Hepatocyte (in vitro differentiated cells): ENCODE measurements around the gene RTN4RL2. TPM values are rescaled to one million over a fixed set of nuclear protein-coding genes. Genes with fewer than 3 reads are reported as not detected.

Experiments
- DNase-seq: peaks from one replicate; pipeline ENCODE4 v3.0.0-alpha.2; 2016; ENCODE audit warnings: low spot score
- H2AFZ ChIP-seq: fragments of 200-600 bp; sonication (generic); 2 replicates; pipeline ENCODE4 v1.6.0; 2016; ENCODE audit warnings: antibody characterized with exemption, mild to moderate bottlenecking
- H3K27ac ChIP-seq: fragments of 200-600 bp; sonication (generic); 2 replicates; pipeline ENCODE4 v1.5.1; 2016; ENCODE audit warnings: mild to moderate bottlenecking
- H3K27me3 ChIP-seq: fragments of 200-600 bp; sonication (generic); 2 replicates; pipeline ENCODE4 v1.6.1; 2016
- H3K36me3 ChIP-seq: fragments of 200-600 bp; sonication (generic); replicated peaks from 2 replicates; pipeline ENCODE4 v1.5.1; 2016; ENCODE audit warnings: low read depth; ENCODE audit not compliant: insufficient read depth
- H3K4me1 ChIP-seq: fragments of 200-600 bp; sonication (generic); 2 replicates; pipeline ENCODE4 v1.5.1; 2016; ENCODE audit warnings: mild to moderate bottlenecking, moderate library complexity; ENCODE audit not compliant: insufficient read depth
- H3K4me2 ChIP-seq: fragments of 200-600 bp; sonication (generic); 2 replicates; pipeline ENCODE4 v1.6.0; 2016
- H3K4me3 ChIP-seq: fragments of 200-600 bp; sonication (generic); 2 replicates; pipeline ENCODE4 v1.5.1; 2016; ENCODE audit warnings: mild to moderate bottlenecking
- H3K79me2 ChIP-seq: fragments of 200-600 bp; sonication (generic); 2 replicates; pipeline ENCODE4 v1.6.0; 2017; ENCODE audit warnings: mild to moderate bottlenecking
- H3K9me2 ChIP-seq: fragments of 200-600 bp; sonication (generic); replicated peaks from 2 replicates; pipeline ENCODE4 v1.6.0; 2017; ENCODE audit warnings: mild to moderate bottlenecking; ENCODE audit not compliant: insufficient read depth
- H3K9me3 ChIP-seq: fragments of 200-600 bp; sonication (generic); 2 replicates; pipeline ENCODE4 v1.5.1; 2016; ENCODE audit warnings: low read depth, mild to moderate bottlenecking
- H4K20me1 ChIP-seq: fragments of 200-600 bp; sonication (generic); 2 replicates; pipeline ENCODE4 v1.6.0; 2016; ENCODE audit warnings: mild to moderate bottlenecking; ENCODE audit not compliant: insufficient read depth, poor library complexity, severe bottlenecking
- EZH2 ChIP-seq: fragments of 200-600 bp; sonication (generic); IDR thresholded peaks from 2 replicates; pipeline ENCODE4 v1.6.1; 2016; ENCODE audit warnings: antibody characterized with exemption, mild to moderate bottlenecking, borderline replicate concordance
- EZH2phosphoT487 ChIP-seq: fragments of 200-600 bp; sonication (generic); IDR thresholded peaks from one replicate; pipeline ENCODE4 v1.6.1; 2018; ENCODE audit warnings: antibody characterized with exemption, mild to moderate bottlenecking, low read depth, moderate library complexity; ENCODE audit not compliant: unreplicated experiment, severe bottlenecking
- WGBS: methylation state at CpG from one replicate; pipeline ENCODE4 v1.1.6; 2016; ENCODE audit warnings: low lambda C conversion rate; ENCODE audit errors: missing lambda C conversion rate; 5-methylcytosine and 5-hydroxymethylcytosine counted together
- polyA plus RNA-seq: library from polyadenylated mRNA; unstranded; fragments of >200 nt; fragmentation: Nextera tagmentation; extraction: Ambion mirVana; gene quantifications from 2 replicates; pipeline ENCODE4 v1.2.1, GENCODE V29; 2016
- total RNA-seq: library from RNA; depleted of rRNA; stranded (reverse); fragments of >200 nt; gene quantifications from 2 replicates; pipeline ENCODE4 v1.2.3, GENCODE V29; 2014
- TF ChIP-seq, protein P1 (sequence below): fragments of 200-600 bp; sonication (generic); IDR thresholded peaks from 2 replicates; pipeline ENCODE4 v1.5.1; 2016; ENCODE audit warnings: antibody characterized with exemption, mild to moderate bottlenecking; ENCODE audit not compliant: poor library complexity

Gene RTN4RL2
- total and polyA plus RNA-seq, 2 experiments from 2014 or later = 2.4 to 10.6 TPM

- H3K27me3 ChIP-seq = peaks cover 74% of the 10 kb centered on the region
- H3K79me2 ChIP-seq = no peaks in the 10 kb centered on the region
- TF ChIP-seq, protein P1, sequence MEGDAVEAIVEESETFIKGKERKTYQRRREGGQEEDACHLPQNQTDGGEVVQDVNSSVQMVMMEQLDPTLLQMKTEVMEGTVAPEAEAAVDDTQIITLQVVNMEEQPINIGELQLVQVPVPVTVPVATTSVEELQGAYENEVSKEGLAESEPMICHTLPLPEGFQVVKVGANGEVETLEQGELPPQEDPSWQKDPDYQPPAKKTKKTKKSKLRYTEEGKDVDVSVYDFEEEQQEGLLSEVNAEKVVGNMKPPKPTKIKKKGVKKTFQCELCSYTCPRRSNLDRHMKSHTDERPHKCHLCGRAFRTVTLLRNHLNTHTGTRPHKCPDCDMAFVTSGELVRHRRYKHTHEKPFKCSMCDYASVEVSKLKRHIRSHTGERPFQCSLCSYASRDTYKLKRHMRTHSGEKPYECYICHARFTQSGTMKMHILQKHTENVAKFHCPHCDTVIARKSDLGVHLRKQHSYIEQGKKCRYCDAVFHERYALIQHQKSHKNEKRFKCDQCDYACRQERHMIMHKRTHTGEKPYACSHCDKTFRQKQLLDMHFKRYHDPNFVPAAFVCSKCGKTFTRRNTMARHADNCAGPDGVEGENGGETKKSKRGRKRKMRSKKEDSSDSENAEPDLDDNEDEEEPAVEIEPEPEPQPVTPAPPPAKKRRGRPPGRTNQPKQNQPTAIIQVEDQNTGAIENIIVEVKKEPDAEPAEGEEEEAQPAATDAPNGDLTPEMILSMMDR = no peak
- TF ChIP-seq EZH2phosphoT487 = no peak
- no peak for TF ChIP-seq EZH2
- H3K9me3 ChIP-seq = no peaks in the 10 kb centered on the region
- no peak overlapping the region for H3K4me2 ChIP-seq
- no peak overlapping the region for H3K4me3 ChIP-seq
- no peaks in the 10 kb centered on the region for H3K9me2 ChIP-seq
- WGBS = 75% methylated on average over 11 of the region's 11 CpGs
- peaks cover 14% of the 10 kb centered on the region for H3K4me1 ChIP-seq
- H4K20me1 ChIP-seq = no peaks in the 10 kb centered on the region
- H2AFZ ChIP-seq = no peak overlapping the region
- H3K36me3 ChIP-seq = no peaks in the 10 kb centered on the region
- no peak for DNase-seq
- H3K27ac ChIP-seq = no peak overlapping the region
These were observed 17.3 kb downstream of the RTN4RL2 start for GRCh38 chr11:57477507-57478189.

- Histone ChIP-seq H3K4me1 (peaks cover 20% of the 10 kb centered on the region), H3K4me2 (no peak overlapping the region), H3K9me3 (no peaks in the 10 kb centered on the region), H3K79me2 (no peaks in the 10 kb centered on the region), H3K36me3 (no peaks in the 10 kb centered on the region), H2AFZ (no peak overlapping the region), H4K20me1 (no peaks in the 10 kb centered on the region), H3K27ac (no peak overlapping the region), H3K9me2 (no peaks in the 10 kb centered on the region), H3K27me3 (peaks cover 75% of the 10 kb centered on the region), H3K4me3 (no peak overlapping the region)
- DNase-seq = no peak
- TF ChIP-seq EZH2phosphoT487 (no peak), EZH2 (no peak)
- TF ChIP-seq, protein P1 = no peak
- 68% methylated on average over 8 of the region's 11 CpGs for WGBS
These were observed 18.8 kb downstream of the RTN4RL2 start for GRCh38 chr11:57479021-57479663.

DNA sequence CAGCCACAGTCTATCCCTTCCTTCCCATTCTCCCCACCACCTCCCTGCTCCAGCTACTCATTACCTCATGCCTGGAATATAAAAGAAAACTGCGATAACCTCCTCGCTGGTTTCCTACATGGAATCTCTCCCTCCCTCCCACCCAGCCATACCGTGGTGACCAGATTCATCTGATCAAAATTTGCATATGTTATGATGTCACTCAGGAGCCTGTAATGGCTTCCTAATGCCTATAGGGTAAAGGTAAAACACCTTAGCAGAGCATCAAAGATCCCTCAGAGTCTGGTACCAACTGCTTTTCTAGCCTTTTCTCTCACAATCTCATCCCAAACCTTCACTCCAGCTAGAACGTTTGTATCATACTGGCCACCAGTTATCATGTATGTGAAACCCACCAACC, 19.6 kb downstream of the RTN4RL2 start:
- no peaks in the 10 kb centered on the region for H3K9me2 ChIP-seq
- H3K4me1 ChIP-seq = peaks cover 20% of the 10 kb centered on the region
- no peak for DNase-seq
- H3K27ac ChIP-seq = no peak overlapping the region
- peaks cover 75% of the 10 kb centered on the region for H3K27me3 ChIP-seq
- H3K79me2 ChIP-seq = no peaks in the 10 kb centered on the region
- no peaks in the 10 kb centered on the region for H4K20me1 ChIP-seq
- no peaks in the 10 kb centered on the region for H3K36me3 ChIP-seq
- H3K4me2 ChIP-seq = no peak overlapping the region
- TF ChIP-seq, protein P1 = no peak
- no peak for TF ChIP-seq EZH2
- no peak for TF ChIP-seq EZH2phosphoT487
- no peak overlapping the region for H2AFZ ChIP-seq
- H3K9me3 ChIP-seq = no peaks in the 10 kb centered on the region
- 46% methylated on average over 4 of the region's 4 CpGs for whole genome bisulfite sequencing
- H3K4me3 ChIP-seq = no peak overlapping the region
